ENCODE results near the gene GATD1.

GATD1 gene

DNA sequence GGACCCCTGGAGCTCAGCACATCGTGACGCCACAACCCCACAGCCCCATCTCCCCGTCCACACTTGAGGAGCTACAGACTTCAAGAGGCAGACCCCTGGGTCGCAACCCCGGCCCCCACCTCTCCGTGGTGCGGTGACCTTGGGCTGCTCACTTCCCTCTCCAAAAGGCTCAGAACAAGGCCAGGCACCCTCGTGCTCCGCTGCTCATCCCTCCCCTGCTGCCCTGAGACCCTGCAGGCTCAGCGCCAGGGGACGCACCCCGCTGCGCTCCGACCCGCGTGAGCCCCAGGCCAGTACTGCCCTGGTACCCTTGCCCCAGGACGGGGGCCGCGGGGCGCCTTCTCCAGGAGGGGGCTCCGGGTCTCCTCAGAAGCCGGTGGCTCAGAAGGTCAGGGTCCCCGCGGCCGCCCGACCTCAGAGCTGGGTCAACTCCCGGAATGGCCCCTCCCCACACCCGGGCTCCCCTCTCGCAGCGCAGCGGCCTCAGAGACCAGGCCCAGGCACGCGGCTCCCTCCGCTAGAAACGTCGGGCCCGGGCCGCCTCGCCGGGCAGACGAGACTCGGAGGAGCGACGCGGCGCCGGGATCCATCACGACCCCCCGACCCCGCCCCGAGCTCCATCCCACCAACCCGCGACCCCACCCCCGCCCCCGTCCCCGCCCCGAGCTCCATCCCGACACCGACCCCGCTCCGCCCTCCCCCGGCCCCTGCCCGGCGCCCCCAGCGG lies 563 bp downstream of the GATD1 start:
- no peak for DNase-seq

DNA sequence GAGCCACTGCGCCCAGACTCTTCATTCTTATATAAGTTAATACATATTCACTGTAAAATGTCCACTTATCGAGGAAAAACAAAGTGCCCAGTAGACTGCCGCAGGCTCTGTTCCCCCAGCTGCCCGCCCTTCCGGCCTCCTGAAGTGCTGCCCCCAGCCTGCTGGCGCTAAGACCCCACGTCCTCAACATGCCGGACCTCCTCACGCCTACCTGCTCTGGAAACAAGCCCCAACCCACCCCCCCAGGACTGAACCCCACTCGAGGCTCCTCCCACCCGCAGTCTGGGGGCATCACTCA lies 1.1 kb downstream of the GATD1 start:
- no peak for DNase-seq

DNA sequence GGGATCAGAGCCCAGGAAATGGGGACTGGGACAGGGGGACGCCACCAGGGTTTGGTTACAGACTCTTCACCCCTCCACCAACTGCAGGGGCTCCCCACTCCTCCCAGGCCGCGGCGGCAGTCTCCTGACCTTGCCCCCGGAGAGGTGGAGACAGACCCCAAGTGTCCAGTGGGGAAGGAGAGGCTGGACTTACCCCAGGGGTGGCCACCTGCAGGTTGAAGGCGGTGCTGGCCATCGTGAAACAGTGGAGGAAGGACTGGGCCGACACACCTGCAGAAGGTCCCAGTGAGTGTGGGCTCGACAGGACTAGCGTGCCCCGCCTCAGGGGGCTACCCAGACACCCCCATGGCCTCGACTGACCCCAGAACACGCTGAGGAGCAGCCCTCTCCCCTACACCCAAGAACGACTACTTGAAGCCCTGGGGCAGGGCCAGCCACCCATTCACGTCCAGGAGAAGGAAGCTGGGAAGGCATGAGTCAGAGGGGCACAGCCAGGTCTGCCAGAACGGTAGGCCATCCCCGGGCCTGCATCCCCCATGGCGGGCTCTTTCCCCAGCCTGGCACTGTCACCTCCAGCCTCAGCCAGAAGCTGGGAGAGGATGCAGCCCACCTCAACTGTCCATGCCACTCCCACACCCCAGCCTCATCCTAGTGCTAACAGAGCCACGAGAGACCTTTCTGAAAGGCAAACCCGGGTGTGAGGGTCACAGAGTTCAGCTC lies 2.3 kb downstream of the GATD1 start:
- DNase-seq: no peak

DNA sequence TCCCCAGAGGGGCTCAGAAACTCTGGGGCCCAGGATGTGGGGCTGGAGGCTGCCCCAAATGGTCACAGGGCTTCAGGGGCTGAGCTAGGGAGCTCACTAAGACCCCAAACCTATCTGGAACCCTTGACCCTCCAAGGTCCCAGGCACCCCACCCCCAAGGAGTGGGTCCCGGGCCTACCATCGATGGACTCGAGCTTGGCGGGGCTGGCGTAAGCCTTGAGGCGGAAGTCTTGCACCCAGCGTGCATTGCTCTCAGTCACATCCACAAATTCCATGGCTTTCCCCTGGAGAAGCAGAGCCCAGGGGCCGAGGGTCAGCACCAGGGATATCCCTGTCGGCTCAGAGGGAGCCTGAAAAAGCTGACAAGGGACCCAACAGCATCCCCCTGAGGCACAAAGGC lies 3.5 kb downstream of the GATD1 start:
- no peak for DNase-seq

DNA sequence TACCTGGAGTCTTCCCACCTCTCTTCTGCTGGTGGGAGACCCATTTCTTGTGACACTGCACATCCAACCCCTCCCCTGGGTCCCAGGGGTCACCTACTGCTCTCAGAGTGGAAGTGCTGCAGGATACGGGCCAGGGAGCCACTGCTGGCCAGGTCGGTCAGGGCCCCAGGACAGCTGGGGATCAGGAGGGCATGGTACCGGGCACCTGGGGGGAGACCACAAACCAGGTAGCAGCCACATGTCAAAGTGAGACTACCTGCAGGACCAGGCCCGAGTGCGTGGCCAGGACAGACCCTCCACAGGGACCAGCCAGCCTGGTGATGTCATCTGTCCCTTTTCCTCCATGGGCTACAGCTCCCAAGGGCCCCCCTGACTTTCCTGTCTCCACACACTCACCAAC lies 3.9 kb downstream of the GATD1 start:
- no peak for DNase-seq

DNA sequence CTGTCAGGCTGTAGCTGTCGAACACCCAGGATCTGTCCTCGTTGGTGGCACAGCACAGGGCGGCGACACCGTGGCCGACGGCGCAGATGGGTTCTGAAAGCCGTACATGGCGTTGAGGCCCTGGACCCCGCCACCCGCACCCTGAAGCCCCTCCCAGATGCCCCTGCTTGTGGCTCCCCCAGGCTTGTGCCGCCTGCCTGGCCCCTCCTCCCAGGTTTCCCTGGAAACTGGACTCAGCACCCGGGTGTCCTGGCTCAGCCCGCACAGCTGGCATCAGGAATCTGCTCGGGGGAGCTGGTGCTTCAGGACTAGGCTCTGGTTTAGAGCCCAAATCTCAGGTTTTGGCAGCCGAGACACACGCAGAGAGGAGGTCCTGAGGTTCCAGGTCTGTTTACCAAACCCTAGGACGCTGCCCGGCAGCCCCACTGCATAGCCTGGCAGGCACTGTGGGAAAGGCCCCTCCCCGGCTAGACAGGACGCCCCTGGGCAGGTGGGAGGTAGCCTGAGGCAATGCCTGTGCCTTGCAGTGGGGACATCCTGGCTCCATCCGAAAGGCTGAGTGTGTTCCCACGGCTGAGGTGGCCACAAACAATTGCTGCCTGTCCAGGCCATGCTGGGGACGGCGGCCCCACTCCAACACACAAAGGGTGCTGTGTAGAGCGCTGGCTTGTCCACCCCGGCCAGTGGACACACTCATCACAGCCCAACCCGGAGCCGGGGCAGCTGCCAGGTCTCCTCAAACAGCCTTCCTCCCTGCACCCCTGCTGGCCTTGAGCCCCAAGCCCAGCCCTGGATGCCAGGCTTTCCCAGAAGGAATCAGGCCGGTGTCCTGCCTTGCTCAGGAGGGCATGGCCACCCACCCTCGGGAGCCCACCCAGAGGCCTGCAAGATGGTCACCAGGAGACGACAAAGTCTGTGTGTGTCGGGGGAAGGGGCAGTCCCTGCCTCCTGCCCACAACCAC lies 4.6 kb downstream of the GATD1 start:
- DNase-seq: no peak

DNA sequence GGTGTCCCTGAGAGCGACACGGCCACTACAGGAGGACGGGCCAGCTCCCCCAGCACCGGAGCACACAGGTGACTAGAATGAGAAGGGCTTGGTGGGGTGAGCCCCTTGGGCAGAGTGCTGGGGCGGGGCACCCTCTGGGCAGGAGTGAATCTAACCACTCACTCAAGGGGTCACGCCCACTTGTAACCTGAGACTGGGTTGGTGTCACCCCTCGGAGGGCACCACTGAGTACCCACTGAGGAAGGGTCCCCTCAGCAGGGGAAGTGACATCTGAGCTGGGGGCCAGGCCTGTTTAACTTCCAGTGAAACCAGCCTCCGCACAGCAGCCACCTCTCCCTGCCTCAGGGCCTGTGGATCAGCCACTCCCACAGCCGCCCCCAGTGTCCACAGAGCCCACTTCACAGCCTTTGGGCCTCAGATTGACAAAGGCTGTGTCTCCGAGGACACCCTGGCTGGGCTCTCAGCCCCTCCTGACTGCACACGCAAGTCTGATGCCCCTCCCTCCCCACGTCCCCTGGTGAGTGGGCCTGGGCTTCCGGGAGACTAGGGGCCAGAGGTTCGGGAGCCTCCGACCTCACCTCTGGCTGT lies 5.6 kb downstream of the GATD1 start:
- no peak for DNase-seq

DNA sequence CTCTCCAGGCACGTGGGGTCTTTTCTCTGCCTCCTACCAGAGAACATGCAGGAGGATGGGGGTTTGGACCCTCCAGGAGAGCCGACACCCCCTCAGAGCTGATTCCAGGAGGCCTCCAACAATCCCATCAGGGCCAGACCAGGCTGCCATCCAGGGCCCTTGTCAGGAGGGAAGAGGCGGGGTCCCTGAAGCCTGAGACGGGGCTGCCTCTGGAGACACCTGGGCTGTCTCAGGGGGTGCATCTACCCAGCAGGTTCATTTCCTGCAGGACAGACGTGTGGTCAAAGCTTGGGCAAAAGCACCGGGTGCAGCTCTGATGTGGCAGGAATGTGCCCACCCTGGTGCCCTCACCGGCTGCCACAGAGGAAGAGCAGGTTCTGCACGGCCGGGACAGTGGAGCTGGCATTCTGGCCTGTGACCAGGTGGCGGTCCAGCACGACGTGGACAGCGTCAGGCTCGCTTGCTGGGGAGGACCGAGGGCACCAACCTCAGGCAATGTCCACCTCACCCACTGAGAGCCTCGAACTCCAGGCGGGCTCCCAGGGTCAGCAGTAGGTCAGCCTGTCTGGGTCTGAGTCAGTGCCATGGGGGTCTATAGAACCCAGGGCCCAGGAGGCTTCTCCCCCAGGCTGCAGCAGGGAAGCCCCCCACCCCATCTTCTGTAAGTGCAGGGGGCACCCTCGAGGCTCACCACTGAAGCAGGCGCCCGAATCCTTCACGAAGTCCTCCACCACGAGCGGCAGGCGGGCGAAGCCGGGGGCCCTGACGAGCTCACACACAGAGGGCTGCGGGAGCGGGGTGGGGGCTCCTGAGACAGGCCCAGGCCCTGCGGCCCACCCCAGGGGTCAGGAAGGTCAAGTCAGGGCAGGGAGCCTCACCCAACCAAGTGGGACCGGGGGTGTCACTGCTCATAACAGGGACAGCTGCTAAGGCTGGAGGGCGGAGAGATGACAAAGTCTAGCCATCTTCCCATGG lies 6.4 kb downstream of the GATD1 start:
- no peak for DNase-seq

DNA sequence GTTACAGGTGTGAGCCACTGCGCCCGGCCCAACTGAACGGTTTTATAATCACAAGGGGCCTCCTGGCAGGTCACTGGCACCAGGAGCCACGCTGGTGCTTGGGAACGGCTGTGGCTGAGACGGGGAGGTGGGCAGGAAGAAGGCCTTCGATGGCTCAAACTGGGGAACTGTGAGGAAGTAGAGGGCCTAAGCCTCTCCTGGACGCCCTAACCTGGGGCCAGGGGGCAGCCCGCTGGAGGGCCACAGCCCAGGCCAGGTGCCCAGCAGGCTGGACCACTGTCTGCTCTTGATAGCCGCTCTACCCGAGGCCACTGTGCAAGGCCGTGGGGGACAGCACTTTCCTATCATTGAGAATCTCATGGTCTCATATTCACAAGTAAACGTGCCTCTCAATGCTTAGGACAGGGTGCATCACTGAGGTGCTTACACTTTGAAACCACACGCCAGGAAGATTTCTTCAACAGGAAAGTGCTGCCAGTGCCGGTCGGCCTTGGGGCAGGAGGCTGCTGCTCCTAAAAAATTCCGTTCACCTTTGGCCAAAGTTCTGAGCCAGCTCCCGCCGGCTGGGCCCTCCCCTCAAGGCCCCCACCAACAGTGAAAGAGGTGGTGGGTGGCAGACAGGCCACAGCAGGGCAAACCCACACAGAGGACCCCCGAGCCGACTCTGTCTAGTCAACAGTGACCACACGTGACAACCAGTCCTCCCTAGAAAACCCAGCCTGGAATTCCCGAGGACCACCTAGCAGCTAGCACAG lies 7.2 kb downstream of the GATD1 start:
- DNase-seq: no peak

DNA sequence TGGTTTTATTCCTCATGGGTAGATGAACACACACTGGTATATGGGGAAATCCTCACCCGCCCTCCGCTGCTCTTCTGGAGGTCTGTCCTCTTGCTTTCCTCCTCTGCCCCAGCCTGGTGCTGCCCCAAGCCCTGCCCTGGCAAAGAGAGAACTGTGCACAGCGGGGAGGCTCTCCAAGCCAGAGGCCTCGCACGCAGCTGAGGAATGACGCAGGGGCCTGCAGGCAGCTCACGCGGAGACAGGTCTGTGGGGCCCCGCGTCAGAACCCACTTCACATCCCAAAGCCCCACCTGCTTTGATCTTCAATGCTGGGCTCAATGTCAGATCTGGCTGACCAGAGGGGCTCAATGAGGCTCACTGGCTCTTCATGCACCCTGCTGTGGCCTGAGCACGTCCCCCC lies 10.0 kb downstream of the GATD1 start:
- no peak for DNase-seq

DNA sequence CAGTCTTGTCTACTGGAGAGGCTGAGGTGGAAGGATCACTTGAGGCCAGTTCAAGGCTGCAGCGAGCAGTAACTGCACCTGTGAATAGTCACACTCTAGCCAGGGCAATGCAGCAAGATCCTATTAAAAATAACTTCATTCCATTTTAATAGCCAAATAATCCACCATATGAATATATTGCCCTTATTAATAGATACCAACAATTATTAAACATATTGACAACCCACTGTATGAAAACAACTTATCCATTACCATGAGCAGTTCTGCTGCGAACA lies 10.4 kb downstream of the GATD1 start:
- DNase-seq: no peak

DNA sequence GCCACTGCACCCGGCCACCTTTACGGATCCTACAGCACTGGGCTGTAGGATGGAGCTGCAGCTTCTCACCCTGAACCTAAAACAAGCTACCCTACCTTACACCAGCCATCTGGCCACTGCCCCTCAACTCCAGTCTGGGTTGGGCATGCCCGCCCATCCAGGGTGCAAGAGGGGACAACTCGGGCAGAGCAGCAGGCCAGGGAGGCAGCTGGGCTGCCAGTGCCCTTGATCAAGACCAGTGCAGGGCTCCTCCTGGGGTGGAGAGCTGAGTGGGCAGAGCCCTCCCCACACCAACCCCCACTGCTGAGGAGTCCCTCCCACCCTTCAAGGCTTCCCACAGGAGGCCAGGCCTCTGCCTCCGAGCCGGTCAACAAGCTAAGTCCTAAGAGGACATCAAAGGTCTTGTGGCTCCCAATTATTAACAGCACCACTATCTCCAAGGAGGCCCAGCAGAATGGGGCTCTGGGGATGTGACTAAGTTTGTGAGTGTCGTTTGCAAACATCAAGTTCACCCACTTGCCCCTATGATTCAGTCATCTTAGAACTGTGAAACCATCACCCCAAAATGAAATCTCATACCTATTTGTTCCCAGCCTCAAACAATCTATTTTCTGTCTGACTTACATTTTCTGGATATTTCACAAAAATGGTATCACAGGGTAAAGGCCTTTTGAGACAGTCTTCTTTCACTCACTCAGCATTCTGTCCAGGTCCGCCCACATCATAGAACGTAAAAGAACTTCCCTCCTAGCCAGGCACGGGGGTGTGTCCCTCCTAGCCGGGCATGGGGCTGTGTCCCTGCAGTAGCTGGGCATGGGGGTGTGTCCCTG lies 11.0 kb downstream of the GATD1 start:
- no peak for DNase-seq

DNA sequence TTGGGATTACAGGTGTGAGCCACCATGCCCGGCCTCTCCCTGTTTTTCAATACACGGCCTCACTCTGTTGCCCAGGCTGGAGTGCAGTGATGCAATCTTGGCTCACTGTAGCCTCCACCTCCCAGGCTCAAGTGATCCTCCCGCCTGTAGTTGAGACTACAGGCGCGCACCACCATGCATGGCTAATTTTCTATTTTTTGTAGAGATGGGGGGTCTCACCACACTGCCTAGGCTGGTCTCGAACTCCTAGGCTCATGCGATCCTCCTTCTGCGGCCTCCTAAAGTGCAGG lies 11.5 kb downstream of the GATD1 start:
- DNase-seq: no peak

DNA sequence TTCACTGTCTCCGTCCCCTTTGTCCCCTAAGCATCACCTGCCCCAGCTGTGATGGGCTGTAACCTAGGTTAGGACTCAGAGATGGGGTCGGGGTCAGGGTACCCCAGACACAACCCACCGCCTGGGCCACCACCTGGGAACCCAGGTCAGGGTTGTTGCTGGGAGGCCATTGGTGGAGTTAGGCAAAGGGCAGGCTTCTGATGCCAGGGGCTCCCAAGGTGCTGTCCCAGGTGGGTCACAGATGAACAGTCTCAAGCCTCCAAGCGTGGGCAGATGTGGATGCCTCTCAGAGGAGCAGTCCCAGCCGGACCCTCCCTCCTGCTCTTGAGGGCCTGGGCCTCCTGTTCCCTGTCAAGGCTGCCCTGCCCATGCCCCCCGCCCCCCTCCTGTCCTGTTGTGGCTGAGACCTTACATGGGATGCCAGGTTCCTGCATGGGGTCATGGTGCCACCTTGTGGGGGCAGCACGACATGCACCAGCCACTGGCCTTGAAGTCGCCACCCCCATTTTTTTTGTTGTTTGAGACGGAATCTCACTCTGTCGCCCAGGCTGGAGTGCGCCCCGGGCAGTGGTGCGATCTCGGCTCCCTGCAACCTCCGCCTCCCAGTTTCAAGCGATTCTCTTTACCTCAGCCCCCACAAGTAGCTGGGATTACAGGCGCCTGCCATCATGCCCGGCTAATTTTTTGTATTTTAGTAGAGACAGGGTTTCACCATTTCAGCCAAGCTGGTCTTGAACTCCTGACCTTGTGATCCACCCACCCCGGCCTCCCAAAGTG lies 12.1 kb downstream of the GATD1 start:
- DNase-seq: no peak

DNA sequence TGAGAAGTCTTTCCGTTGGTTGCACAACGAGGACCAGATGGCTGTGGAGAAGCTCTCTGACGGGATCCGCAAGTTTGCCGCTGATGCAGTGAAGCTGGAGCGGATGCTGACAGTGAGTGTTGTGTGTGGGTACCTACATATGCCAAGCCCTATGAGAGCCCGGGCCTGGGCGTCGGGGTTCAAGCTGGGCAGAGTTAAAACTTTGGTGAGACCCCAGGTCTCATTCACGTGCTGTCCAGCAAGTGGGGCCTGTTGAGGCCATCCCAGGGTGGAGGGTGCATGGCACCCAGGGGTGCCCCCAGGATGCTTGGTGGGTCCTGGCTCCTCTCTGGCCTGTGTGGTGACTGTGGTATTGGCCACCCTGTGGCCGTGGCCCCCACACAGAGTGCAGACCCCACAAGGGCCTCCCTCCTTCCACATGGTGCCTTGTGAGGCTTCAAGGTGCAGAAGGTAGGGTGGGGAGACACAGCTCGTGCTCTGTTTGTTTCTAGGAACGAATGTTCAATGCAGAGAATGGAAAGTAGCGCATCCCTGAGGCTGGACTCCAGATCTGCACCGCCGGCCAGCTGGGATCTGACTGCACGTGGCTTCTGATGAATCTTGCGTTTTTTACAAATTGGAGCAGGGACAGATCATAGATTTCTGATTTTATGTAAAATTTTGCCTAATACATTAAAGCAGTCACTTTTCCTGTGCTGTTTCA lies 12.8 kb downstream of the GATD1 start:
- DNase-seq: no peak

DNA sequence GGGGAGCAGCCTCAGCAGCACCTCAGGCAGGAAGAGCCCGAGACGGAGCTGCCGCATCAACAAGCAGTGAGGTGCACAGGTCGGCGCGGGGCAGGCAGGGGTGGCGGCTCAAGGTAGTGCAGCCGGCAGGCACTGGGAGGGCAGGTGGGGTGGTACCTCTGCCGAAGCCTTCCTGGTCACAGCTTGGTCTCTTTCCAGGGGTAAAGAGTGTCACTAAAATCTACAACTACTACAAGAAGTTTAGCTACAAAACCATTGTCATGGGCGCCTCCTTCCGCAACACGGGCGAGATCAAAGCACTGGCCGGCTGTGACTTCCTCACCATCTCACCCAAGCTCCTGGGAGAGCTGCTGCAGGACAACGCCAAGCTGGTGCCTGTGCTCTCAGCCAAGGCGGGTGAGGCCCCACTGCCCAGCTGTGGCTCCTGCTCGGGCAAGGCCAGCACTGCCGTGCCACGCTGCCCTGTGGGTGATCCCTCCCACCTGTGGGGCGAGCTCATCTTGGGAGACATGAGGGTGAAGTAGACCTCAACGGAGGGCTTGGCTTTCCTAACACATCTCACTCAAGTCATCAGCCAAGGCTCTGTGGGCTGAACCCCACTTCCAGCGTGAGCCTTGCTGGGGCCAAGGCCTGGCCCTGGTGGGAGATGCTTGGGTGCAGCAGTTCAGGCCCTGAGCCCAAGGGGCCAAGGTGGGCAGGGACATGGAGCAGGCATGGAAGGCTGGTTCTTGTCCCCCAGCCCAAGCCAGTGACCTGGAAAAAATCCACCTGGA lies 13.6 kb downstream of the GATD1 start:
- no peak for DNase-seq

DNA sequence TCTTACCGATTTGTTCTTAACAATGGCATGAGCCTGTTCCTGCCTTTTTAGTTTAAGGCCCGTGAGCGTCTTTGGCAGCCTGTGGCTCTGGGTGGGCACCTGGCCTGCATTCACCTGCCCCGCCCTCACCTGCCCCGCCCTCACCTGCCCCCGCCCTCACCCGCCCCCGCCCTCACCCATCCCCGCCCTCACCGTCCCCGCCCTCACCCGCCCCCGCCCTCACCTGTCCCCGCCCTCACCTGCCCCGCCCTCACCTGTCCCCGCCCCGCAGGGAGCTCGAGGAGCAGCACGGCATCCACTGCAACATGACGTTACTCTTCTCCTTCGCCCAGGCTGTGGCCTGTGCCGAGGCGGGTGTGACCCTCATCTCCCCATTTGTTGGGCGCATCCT lies 14.2 kb downstream of the GATD1 start:
- peak; percentile 48 for DNase-seq

DNA sequence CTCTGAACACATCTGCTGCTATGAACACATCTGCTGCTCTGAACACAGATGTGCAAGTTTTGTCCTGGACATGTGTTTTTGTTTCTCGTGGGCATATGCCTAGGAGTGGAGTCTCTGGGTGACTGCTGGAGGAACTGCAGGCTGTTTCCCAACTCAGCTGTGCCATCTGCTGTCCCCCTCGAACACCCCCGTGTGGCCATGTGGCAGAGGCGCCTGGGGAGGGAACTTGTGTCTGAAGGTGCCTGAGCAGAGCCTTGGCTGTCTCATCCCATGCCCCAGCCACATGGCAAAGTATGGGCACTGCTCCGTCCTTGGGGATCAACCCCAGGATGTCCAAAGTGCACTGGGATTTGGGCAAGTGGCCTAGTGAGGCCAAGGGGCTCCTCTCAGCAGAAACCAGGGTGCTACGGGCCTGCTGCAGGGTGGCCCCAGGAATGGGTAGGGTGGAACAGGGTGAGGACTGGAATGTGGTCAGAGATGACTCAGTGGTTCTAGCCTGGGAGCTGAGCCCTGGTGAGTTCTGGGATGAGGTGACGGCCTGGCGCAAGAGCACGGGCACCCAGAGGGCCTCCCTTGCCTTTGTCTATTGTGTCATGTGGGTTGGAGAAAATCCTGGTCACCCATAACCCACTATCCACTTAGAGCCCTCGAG lies 14.7 kb downstream of the GATD1 start:
- DNase-seq: no peak
